ENCODE results near the gene SH3RF1. TPM values are rescaled to one million over a fixed set of nuclear protein-coding genes. Genes with fewer than 3 reads are reported as not detected.

Gene SH3RF1
- polyA plus RNA-seq, 1 experiment: 11.0 TPM

DNA sequence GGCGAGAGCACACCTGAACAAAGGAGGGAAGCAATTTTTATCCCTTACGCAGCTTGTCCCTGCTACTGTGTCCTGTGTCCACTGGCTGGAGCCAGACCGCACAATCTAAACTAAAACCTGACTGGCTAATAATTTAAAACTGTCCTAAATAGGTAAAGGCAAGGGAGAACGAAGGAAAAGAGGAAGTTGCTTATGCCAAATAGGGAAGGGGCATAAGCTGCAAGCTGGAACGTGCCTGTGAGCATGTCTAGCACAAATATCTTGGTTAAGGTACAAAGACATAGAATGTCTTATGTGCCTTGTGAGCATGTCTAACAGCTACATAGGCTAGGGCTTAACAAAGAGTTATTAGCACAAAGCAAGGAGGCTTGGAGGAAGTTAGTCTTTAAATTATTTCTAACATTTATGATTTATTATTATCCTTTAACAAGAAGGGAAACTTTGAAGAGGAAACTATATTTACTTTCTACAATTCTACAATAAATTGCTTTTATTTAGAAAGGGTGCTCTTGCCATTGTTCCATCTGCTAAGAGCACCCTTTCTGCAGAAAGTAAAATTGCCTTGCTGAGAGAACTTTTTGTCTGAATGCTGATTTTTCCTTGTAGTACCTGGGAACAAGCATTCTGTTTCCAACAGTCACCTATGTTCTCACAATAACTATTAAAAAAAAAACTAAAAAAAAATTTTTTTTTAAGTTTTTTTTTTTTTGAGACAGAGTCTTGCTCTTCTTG, 180.1 kb downstream of the SH3RF1 start:
- Histone ChIP-seq H3K4me3 (ENCODE audit: low read depth, low read length) (no peak overlapping the region), H3K27ac (ENCODE audit: low read depth, low read length) (no peak overlapping the region), H3K9me3 (ENCODE audit: control insufficient read depth, insufficient read depth, low read length) (peaks cover 13% of the 10 kb centered on the region), H3K27me3 (ENCODE audit: control insufficient read depth, insufficient read depth, low read length) (no peaks in the 10 kb centered on the region)
- TF ChIP-seq, protein P1, sequence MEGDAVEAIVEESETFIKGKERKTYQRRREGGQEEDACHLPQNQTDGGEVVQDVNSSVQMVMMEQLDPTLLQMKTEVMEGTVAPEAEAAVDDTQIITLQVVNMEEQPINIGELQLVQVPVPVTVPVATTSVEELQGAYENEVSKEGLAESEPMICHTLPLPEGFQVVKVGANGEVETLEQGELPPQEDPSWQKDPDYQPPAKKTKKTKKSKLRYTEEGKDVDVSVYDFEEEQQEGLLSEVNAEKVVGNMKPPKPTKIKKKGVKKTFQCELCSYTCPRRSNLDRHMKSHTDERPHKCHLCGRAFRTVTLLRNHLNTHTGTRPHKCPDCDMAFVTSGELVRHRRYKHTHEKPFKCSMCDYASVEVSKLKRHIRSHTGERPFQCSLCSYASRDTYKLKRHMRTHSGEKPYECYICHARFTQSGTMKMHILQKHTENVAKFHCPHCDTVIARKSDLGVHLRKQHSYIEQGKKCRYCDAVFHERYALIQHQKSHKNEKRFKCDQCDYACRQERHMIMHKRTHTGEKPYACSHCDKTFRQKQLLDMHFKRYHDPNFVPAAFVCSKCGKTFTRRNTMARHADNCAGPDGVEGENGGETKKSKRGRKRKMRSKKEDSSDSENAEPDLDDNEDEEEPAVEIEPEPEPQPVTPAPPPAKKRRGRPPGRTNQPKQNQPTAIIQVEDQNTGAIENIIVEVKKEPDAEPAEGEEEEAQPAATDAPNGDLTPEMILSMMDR (IDR thresholded peaks at IDR 0.05; ENCODE audit: low read depth, low read length): no peak
- ChIA-PET POLR2A (no interaction called here), CTCF (no interaction called here)
- no peak for DNase-seq (ENCODE audit: low read depth, low spot score)

GRCh38 chr4:169089004-169089403, 181.8 kb downstream of the SH3RF1 start:
- POLR2A ChIA-PET: no interaction called here
- Histone ChIP-seq H3K27ac (ENCODE audit: low read depth, low read length) (no peak overlapping the region), H3K27me3 (ENCODE audit: control insufficient read depth, insufficient read depth, low read length) (no peaks in the 10 kb centered on the region), H3K4me3 (ENCODE audit: low read depth, low read length) (no peak overlapping the region), H3K9me3 (ENCODE audit: control insufficient read depth, insufficient read depth, low read length) (peaks cover 13% of the 10 kb centered on the region)
- TF ChIP-seq, protein P1 (IDR thresholded peaks at IDR 0.05; ENCODE audit: low read depth, low read length): no peak
- no peak for DNase-seq (ENCODE audit: low read depth, low spot score)
- CTCF ChIA-PET: no interaction called here

- H3K27me3 ChIP-seq (ENCODE audit: control insufficient read depth, insufficient read depth, low read length): no peaks in the 10 kb centered on the region
- H3K4me3 ChIP-seq (ENCODE audit: low read depth, low read length): no peak overlapping the region
- TF ChIP-seq, protein P1 (IDR thresholded peaks at IDR 0.05; ENCODE audit: low read depth, low read length): no peak
- ChIA-PET POLR2A (no interaction called here), CTCF (interaction anchor here (0.5 kb wide), 1 partner anchor 75 kb away, joined by 3 read pairs; the partner anchor contains the start of gene CBR4)
- H3K27ac ChIP-seq (ENCODE audit: low read depth, low read length): no peak overlapping the region
- no peak for DNase-seq (ENCODE audit: low read depth, low spot score)
- H3K9me3 ChIP-seq (ENCODE audit: control insufficient read depth, insufficient read depth, low read length): no peaks in the 10 kb centered on the region
These were observed 185.8 kb downstream of the SH3RF1 start for GRCh38 chr4:169084954-169085353.

DNA sequence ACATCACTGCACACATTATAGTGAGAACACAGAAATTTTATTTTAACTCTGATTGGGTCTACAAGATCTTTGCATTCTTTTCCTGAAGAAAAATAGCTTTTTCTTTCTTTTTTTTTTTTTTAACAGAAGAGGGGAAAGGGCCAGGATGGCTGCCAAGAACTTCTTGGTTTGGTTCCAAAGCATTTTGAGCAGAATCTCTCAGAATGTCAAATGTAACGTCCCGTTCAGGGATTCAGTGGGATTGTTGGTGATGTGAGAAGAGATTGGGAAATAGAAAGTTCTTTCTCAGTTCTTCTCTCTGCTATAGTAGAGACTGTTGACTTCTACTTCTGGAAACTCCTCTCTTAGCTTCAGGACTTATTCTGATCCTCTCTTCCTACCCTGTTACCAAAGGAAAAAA, 189.8 kb downstream of the SH3RF1 start:
- no peak for DNase-seq (ENCODE audit: low read depth, low spot score)
- ChIA-PET POLR2A (interaction anchor here (0.7 to 1.0 kb wide), 2 partner anchors 13 to 71 kb away, joined by 3 read pairs; partner anchors contain the start of gene CBR4), CTCF (interaction anchor here (0.9 kb wide), 1 partner anchor 412 kb away, joined by 3 read pairs; no protein-coding TSS in a partner anchor)
- TF ChIP-seq, protein P1 (IDR thresholded peaks at IDR 0.05; ENCODE audit: low read depth, low read length): no peak
- Histone ChIP-seq H3K9me3 (ENCODE audit: control insufficient read depth, insufficient read depth, low read length) (no peaks in the 10 kb centered on the region), H3K4me3 (ENCODE audit: low read depth, low read length) (no peak overlapping the region), H3K27ac (ENCODE audit: low read depth, low read length) (no peak overlapping the region), H3K27me3 (ENCODE audit: control insufficient read depth, insufficient read depth, low read length) (no peaks in the 10 kb centered on the region)
